NB4 (cell line): Measurements from ENCODE around the gene OPCML.

Experiments used
- MAX ChIP-seq: IDR thresholded peaks from 2 replicates; pipeline ENCODE4 v1.6.1; 2011; ENCODE audit warnings: low read depth, low read length
- MYC ChIP-seq: IDR thresholded peaks from 2 replicates; pipeline ENCODE4 v1.6.1; 2011; ENCODE audit warnings: low read depth, low read length
- POLR2A ChIP-seq: IDR thresholded peaks from 2 replicates; pipeline ENCODE4 v1.6.1; 2011; ENCODE audit warnings: mild to moderate bottlenecking; ENCODE audit not compliant: insufficient read length; ENCODE audit errors: extremely low read depth
- TF ChIP-seq, protein P1 (sequence below): IDR thresholded peaks from one replicate; pipeline ENCODE4 v1.5.1; 2012; ENCODE audit warnings: low read depth, low read length

DNA sequence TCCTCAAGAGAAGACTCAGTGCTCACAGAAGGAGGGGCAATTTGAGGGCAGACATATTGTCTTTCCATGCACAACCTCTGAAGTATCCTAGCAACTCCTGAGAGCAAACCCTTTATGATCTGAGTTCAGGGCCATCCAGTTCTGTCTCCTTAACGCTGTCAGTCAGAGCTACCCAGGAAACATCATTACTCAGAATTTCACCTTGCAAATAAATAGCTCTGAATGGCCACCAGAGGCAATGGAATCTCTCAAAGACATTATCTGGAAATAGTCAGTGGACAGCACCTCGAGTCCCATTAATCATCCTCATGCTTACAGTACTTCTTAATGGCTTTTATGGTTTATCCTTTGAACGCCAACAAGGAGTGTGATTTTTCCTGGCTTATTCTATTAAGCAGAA is 656.1 kb downstream of the OPCML start:
- TF ChIP-seq, protein P1, sequence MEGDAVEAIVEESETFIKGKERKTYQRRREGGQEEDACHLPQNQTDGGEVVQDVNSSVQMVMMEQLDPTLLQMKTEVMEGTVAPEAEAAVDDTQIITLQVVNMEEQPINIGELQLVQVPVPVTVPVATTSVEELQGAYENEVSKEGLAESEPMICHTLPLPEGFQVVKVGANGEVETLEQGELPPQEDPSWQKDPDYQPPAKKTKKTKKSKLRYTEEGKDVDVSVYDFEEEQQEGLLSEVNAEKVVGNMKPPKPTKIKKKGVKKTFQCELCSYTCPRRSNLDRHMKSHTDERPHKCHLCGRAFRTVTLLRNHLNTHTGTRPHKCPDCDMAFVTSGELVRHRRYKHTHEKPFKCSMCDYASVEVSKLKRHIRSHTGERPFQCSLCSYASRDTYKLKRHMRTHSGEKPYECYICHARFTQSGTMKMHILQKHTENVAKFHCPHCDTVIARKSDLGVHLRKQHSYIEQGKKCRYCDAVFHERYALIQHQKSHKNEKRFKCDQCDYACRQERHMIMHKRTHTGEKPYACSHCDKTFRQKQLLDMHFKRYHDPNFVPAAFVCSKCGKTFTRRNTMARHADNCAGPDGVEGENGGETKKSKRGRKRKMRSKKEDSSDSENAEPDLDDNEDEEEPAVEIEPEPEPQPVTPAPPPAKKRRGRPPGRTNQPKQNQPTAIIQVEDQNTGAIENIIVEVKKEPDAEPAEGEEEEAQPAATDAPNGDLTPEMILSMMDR: no peak
- TF ChIP-seq MAX: no peak
- no peak for TF ChIP-seq POLR2A
- TF ChIP-seq MYC: no peak
